Endodermal cell (in vitro differentiated cells): ENCODE data around the gene CPAMD8. TPM values are rescaled to one million over a fixed set of nuclear protein-coding genes. Genes with fewer than 3 reads are reported as not detected.

Experiments used
- DNase-seq: peaks from one replicate; pipeline ENCODE4 v3.0.0-alpha.2; 2017
- H3K27ac ChIP-seq: 2 replicates; pipeline ENCODE4 v1.5.1; 2013; ENCODE audit warnings: mild to moderate bottlenecking, low read depth, low read length, moderate library complexity
- H3K27me3 ChIP-seq: 2 replicates; pipeline ENCODE4 v1.6.1; 2013; ENCODE audit warnings: mild to moderate bottlenecking, low read length, moderate library complexity; ENCODE audit not compliant: insufficient read depth, control insufficient read depth, poor library complexity, severe bottlenecking
- H3K36me3 ChIP-seq: 2 replicates; pipeline ENCODE4 v1.7.0; 2013; ENCODE audit warnings: mild to moderate bottlenecking, low read length, moderate library complexity; ENCODE audit not compliant: control insufficient read depth, insufficient read depth
- H3K4me1 ChIP-seq: one replicate; pipeline ENCODE4 v1.7.0; 2013; ENCODE audit warnings: low read length; ENCODE audit not compliant: control insufficient read depth, insufficient read depth
- H3K4me3 ChIP-seq: 2 replicates; pipeline ENCODE4 v1.5.1; 2013; ENCODE audit warnings: mild to moderate bottlenecking, low read length, moderate library complexity
- H3K9ac ChIP-seq: 2 replicates; pipeline ENCODE4 v1.6.1; 2013; ENCODE audit warnings: mild to moderate bottlenecking, low read length, moderate library complexity; ENCODE audit not compliant: poor library complexity, severe bottlenecking; ENCODE audit errors: extremely low read depth
- H3K9me3 ChIP-seq: 2 replicates; pipeline ENCODE4 v1.6.1; 2013; ENCODE audit warnings: mild to moderate bottlenecking, low read length, moderate library complexity; ENCODE audit not compliant: control insufficient read depth
- H3K27ac Mint-ChIP-seq: 2 replicates; pipeline ENCODE4 v1.8.0; 2020; ENCODE audit warnings: mixed read lengths
- H3K27me3 Mint-ChIP-seq: 2 replicates; pipeline ENCODE4 v1.8.0; 2021; ENCODE audit warnings: mild to moderate bottlenecking, mixed read lengths; ENCODE audit not compliant: insufficient read depth
- H3K36me3 Mint-ChIP-seq: 2 replicates; pipeline ENCODE4 v1.8.0; 2020; ENCODE audit warnings: low read depth, mixed read lengths
- H3K4me1 Mint-ChIP-seq: 2 replicates; pipeline ENCODE4 v1.8.0; 2020; ENCODE audit warnings: mixed read lengths
- H3K4me3 Mint-ChIP-seq: 2 replicates; pipeline ENCODE4 v1.8.0; 2020; ENCODE audit warnings: mild to moderate bottlenecking, moderate library complexity, mixed read lengths
- H3K9me3 Mint-ChIP-seq: 2 replicates; pipeline ENCODE4 v1.8.0; 2020; ENCODE audit warnings: mild to moderate bottlenecking, mixed read lengths
- WGBS, 2 experiments: methylation state at CpG; one replicate each; pipeline versions ENCODE4 v1.1.5 to v1.1.7; 2013; ENCODE audit warnings: missing lambda C conversion rate in 2 of 2, mixed read lengths in 1 of 2; ENCODE audit not compliant: insufficient coverage in 1 of 2, insufficient read length in 1 of 2; 5-methylcytosine and 5-hydroxymethylcytosine counted together
- total RNA-seq, 2 donors: library from RNA; stranded (reverse); fragmentation: NEBNext Ultra II Directional in 1 of 2; extraction: Animal tissue kit (Norgen Biotek cat#: 25700) in 1 of 2; gene quantifications; 2 replicates in 1 of 2; 3 replicates in 1 of 2; pipeline ENCODE4 v1.2.1, GENCODE V29; 2021
- TF ChIP-seq, protein P1 (sequence below): fragments of 200-600 bp; sonication (generic); conservative IDR thresholded peaks from 2 replicates; pipeline ENCODE4 v1.5.0; 2021; ENCODE audit warnings: antibody characterized with exemption, mild to moderate bottlenecking

Gene CPAMD8
- total RNA-seq, 2 donors from 2014 or later: 19.7 to 22.9 TPM

DNA sequence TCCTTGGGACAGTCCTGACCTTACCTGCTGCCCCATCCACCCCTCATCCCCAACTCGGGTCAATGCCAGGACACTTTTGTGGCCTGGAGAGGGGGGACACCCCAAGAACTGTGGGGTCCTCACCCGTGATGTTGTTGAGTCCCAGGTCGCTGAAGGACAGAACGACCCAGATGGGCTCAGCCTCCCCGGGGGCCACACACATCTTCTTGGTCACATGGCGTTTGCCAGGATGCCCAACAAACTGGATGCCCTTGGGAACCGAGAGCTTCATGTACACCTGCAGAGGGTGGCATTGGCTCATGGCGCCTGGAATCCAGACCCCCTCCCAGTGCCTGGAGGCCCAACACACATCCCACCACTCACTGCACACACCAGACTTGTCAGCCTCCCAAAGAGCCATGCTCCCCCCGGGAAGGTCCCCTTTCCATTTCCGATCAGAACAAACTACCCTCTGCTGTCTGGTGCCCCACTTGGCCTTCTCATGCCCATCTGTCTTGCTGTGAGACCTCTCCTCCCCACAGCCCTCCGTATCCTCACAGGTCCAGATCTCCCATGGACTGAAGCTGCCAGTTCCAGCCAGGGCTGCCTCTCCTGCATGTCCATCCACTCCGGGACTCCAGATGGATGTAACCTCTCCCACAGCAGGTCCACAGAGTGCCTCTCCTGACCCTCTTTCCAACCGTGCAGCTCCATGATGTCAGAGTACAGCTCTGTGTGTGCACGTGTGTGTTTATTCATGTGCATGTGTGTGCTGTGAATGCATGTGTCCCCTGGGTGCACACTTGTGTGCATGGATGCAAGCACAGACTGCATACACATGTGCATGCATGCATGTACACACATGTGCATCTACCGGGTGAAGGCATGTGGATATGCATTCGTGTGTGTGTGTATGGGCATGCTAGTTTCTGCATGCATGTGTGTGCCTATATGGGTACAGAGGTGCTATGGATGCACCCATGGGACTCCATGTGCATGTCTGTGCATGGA, 79.4 kb downstream of the CPAMD8 start:
- Histone ChIP-seq H3K27ac (no peak overlapping the region), H3K4me1 (no peaks in the 10 kb centered on the region), H3K4me3 (no peak overlapping the region), H3K9me3 (no peaks in the 10 kb centered on the region), H3K36me3 (no peaks in the 10 kb centered on the region), H3K27me3 (no peaks in the 10 kb centered on the region), H3K9ac (no peak overlapping the region)
- peaks cover 6% of the 10 kb centered on the region for H3K36me3 Mint-ChIP-seq
- 93 to 98% methylated on average over 10 to 16 of the region's 16 CpGs for whole genome bisulfite sequencing, 2 experiments
- TF ChIP-seq, protein P1, sequence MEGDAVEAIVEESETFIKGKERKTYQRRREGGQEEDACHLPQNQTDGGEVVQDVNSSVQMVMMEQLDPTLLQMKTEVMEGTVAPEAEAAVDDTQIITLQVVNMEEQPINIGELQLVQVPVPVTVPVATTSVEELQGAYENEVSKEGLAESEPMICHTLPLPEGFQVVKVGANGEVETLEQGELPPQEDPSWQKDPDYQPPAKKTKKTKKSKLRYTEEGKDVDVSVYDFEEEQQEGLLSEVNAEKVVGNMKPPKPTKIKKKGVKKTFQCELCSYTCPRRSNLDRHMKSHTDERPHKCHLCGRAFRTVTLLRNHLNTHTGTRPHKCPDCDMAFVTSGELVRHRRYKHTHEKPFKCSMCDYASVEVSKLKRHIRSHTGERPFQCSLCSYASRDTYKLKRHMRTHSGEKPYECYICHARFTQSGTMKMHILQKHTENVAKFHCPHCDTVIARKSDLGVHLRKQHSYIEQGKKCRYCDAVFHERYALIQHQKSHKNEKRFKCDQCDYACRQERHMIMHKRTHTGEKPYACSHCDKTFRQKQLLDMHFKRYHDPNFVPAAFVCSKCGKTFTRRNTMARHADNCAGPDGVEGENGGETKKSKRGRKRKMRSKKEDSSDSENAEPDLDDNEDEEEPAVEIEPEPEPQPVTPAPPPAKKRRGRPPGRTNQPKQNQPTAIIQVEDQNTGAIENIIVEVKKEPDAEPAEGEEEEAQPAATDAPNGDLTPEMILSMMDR: no peak
- H3K9me3 Mint-ChIP-seq: peaks cover 6% of the 10 kb centered on the region
- DNase-seq: no peak
- H3K27ac Mint-ChIP-seq: no peak overlapping the region
- no peaks in the 10 kb centered on the region for H3K4me1 Mint-ChIP-seq
- H3K27me3 Mint-ChIP-seq: no peaks in the 10 kb centered on the region
- no peak overlapping the region for H3K4me3 Mint-ChIP-seq

DNA sequence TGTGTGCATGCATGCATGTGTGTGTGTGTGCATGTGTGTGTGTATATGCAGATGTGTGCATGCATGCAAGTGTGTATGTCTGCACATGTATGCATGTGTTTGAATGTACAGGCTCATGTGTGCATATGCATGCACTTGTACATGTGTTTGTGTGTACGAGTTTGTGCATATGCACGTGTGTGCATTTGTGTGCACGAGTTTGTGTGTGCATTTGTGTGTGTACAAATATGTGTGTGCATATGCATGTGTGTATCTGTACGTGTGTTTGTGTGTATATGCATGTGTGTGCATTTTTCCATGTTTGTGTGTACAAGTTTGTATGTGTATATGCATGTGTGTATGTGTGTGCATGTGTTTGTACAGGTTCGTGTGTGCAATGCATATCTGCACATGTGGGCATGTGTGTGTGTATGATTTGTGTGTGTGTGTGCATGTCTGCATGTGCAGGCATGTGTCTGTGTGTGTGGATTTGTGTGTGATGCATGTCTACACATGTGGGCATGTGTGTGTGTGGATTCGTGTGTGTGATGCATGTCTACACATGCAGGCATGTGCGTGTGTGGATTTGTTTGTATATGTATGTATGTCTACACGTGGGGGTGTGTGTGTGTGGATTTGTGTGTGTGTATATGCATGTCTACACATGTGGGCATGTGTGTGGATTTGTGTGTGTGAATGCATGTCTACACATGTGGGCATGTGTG, 80.7 kb downstream of the CPAMD8 start:
- H3K27me3 Mint-ChIP-seq: no peaks in the 10 kb centered on the region
- no peaks in the 10 kb centered on the region for H3K4me1 ChIP-seq
- no peak for DNase-seq
- H3K36me3 ChIP-seq: no peaks in the 10 kb centered on the region
- no peaks in the 10 kb centered on the region for H3K9me3 ChIP-seq
- H3K4me3 Mint-ChIP-seq: no peak overlapping the region
- no peak overlapping the region for H3K27ac Mint-ChIP-seq
- H3K9me3 Mint-ChIP-seq: peaks cover 6% of the 10 kb centered on the region
- no peak overlapping the region for H3K4me3 ChIP-seq
- H3K9ac ChIP-seq: no peak overlapping the region
- H3K27ac ChIP-seq: no peak overlapping the region
- peaks cover 6% of the 10 kb centered on the region for H3K36me3 Mint-ChIP-seq
- no peaks in the 10 kb centered on the region for H3K27me3 ChIP-seq
- H3K4me1 Mint-ChIP-seq: no peaks in the 10 kb centered on the region
- 80 to 93% methylated on average over 6 to 8 of the region's 8 CpGs for WGBS, 2 experiments
- TF ChIP-seq, protein P1: no peak

DNA sequence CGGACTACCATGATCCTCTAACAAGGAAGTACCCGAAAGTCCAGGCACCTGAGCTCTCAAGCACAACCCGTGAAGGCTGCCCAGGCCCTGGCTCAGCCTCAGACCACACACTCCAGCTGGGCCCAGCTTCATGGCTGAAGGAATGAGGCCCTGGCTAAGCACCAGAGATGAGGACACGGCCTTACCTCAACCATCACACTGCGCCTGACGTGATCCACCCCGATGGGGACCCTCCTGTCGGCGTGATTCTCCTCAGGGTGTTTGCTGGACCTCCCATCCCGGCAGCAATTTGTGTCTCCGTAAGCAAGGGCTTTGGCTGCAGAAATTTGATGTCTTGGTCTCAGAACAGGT, 81.3 kb downstream of the CPAMD8 start:
- H3K27ac ChIP-seq: no peak overlapping the region
- no peaks in the 10 kb centered on the region for H3K4me1 Mint-ChIP-seq
- DNase-seq: no peak
- H3K4me3 ChIP-seq: no peak overlapping the region
- H3K9me3 ChIP-seq: no peaks in the 10 kb centered on the region
- H3K27ac Mint-ChIP-seq: no peak overlapping the region
- WGBS, 2 experiments: 93 to 94% methylated on average over 10 to 11 of the region's 11 CpGs
- peaks cover 6% of the 10 kb centered on the region for H3K36me3 Mint-ChIP-seq
- H3K9me3 Mint-ChIP-seq: peaks cover 6% of the 10 kb centered on the region
- no peaks in the 10 kb centered on the region for H3K4me1 ChIP-seq
- H3K27me3 Mint-ChIP-seq: no peaks in the 10 kb centered on the region
- no peaks in the 10 kb centered on the region for H3K36me3 ChIP-seq
- no peak overlapping the region for H3K9ac ChIP-seq
- H3K4me3 Mint-ChIP-seq: no peak overlapping the region
- TF ChIP-seq, protein P1: no peak
- H3K27me3 ChIP-seq: no peaks in the 10 kb centered on the region
